Fibroblast of gingiva (primary cell): ENCODE data around the gene ZFP62.
"Not testable (repeated sequence)": the region's sequence is repeated elsewhere in the genome, so short reads cannot be mapped to it uniquely, and the experiment has no call there.

Experiments
- DNase-seq: peaks from one replicate; pipeline ENCODE4 v3.0.0-alpha.2; 2011; ENCODE audit warnings: low read depth

ZFP62 gene

GRCh38 chr5:180830253-180831138 lies 30.6 kb downstream of the ZFP62 start:
- DNase-seq: peak; percentile 38

GRCh38 chr5:180829726-180830125 lies 31.4 kb downstream of the ZFP62 start:
- DNase-seq: no peak

- DNase-seq: not testable (repeated sequence)
These were observed 32.1 kb downstream of the ZFP62 start for GRCh38 chr5:180828756-180829531.

GRCh38 chr5:180827374-180827773 lies 33.7 kb downstream of the ZFP62 start:
- not testable (repeated sequence) for DNase-seq

DNA sequence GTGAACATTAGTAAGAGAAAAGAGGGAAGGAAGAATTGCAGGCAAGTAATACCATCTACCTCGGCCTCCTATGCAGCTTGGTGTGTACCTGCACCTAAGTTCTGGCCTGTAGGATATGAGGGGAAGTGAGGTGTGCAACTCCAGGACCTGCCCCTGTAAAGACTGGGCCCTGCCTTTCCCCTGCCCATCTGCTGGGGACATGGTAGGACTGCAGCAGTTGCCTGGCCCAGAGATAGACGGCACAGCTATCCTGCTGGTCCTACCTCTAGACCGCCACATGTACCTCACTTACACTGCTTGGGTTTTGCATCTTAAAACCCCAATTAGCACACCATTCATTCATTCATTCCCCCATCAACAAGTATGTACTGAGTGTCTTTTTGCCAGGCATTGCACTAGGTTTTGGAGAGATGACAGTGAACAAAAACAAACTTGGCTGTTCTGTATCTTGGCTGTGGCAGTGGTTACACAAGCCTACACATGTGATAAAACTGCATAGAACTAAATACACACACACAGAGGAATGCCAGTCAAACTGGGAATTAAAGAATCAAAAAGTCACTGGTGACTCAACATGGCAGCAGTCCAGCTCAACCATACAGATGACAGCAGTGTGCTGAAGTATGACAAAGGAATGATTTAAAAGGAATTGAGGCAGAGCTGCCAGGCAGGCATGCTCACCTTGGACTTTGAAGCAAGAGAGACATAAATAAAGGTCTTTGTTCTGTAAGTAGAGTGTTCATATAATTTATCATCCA lies 35.1 kb downstream of the ZFP62 start:
- peak; percentile 85 for DNase-seq

DNA sequence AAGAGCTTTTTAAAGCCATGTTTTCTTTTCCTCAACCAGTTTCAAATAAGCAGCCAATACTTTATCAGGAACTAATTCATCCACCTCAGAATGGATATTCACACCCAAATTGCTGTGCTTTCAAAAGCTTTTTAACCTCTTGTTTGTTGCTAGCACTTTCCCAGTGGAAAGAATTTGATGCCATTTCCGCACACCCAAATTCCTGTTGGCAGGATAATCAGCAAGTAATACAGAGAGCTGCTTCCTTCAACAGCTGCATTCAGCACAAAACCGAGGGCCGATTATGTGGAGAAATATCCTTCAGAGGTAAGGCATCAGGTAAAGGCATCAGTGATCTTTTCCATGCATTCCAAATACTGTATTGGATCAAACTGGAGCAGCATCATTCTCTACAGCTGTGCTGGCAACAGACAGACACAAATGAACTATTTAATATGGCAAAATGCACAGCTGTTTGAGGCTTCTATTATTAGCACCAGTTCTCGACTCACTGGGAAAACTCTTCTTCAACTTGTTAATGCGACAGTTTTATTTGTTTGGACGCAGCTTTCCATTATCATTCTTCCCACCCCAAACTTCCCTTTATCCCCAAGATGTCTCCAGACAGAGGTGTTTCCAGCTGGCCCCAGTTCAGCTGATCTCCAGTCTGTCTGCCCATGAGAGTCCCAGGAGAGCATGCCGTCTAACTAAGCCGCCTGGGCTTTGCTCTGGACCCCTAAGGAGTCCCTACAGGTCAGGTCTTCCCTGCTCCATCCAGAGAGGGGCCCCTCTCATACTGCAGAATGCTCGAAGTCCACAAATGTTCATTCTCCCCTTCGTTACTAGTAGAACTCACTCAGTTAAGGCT lies 36.2 kb downstream of the ZFP62 start:
- no peak for DNase-seq

DNA sequence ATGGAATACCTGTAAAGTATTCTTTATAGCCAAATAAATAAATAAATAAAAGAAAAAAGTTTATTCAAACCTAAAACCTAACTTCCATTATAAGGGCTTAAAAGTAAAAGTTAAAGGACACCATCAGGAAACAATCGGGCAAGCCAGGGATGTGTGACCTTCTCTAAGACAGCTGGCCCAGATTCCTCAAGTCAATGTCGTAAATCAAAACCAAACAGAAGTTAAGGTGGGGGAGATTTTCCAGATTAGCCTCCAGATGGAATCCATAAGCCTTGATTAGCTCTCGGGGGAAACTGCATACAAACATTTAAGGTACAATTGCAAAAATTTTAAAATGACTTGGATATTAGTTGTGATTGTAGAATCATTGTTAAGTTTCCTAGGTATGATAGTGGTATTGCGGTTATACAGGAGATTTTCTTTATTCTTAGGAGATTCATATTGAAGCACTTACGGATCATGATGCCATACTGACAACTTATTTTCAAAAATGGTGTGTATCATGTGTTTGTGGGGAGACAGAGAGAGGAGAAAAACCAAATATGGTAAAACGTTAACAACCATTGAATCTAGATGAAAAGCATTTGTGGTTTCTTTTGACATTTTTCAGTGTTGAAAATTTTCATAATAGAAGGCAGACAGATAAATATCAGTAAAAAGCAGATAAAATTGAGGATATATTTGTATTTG lies 37.0 kb downstream of the ZFP62 start:
- DNase-seq: peak; percentile 29

DNA sequence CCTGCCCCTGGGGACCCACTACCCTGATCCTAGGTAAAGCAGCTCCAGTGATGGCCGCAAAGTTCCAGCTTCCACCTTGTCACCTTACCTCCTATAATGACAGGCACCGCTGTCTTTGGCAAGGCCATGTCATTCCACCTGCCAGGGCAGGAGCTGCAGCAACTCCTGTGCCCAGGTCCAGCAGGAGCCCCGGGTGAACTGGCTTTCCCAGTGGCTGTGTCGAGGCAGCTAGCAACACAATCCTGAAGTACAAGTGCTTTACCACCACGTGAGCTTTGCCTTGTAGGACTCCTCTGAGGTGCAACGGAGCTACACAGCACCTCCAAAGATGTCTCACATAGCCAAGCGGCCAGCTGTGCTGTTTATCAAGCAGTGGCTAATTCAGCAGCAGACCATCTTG lies 37.7 kb downstream of the ZFP62 start:
- DNase-seq: no peak

DNA sequence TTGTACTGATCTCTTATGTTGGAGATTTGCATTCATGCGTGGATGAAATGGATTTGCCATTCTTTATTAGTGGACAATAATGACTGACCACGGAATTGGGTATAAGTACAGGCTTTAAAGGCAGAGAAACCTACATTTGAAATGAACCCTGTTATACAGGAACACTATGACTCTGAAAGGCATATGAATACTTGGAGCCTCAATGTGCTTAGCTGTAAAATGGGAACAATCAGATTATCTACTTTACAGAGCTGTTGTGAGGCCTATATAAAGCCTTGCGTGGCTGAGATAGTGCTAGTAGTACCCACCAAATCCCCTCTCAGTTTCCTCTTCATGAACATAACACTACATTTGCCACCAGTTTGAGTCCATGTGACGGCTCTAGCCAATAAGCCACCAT lies 39.5 kb downstream of the ZFP62 start:
- no peak for DNase-seq

- DNase-seq: peak; percentile 59
These were observed 40.2 kb downstream of the ZFP62 start for GRCh38 chr5:180820788-180821321.

- DNase-seq: no peak
These were observed 42.3 kb downstream of the ZFP62 start for GRCh38 chr5:180818677-180819341.

DNA sequence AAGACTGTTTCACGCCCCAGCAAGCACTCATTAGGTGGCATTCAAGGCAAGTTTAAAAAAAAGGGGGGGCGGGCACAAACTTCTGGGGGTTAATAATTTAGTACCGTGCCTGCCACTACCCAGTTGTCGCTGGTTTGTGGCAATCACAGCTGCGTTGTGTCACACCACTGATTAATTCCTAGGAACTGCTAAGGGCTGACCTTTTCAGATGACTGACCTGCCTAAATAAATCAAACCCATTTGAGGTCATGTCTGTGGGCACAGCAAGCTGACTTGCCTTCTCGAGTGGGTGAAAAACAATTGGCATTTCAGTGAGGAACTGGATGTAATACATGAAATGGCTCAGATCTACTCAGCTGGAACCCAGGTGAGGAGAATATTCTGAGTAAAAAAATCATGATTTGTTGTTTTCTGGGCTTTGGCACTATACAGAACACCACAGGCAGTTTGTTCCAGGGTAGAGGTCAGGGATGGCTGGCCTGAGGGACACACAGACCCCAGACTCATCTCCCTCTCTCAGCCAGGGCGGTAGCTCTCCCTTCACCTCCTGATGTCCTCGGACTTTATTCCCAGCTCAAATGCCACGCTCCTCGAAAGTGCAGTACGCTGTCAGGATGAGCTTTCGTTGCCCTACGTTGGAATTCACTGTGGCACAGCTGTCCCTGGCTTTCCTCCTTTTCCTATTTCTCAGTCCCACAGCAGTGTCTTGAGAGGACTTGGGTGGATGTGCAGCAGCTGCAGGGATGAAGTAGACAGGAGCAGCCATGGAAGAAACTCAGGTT lies 43.0 kb downstream of the ZFP62 start:
- DNase-seq: no peak

GRCh38 chr5:180816608-180817534 lies 44.2 kb downstream of the ZFP62 start:
- DNase-seq: no peak

DNA sequence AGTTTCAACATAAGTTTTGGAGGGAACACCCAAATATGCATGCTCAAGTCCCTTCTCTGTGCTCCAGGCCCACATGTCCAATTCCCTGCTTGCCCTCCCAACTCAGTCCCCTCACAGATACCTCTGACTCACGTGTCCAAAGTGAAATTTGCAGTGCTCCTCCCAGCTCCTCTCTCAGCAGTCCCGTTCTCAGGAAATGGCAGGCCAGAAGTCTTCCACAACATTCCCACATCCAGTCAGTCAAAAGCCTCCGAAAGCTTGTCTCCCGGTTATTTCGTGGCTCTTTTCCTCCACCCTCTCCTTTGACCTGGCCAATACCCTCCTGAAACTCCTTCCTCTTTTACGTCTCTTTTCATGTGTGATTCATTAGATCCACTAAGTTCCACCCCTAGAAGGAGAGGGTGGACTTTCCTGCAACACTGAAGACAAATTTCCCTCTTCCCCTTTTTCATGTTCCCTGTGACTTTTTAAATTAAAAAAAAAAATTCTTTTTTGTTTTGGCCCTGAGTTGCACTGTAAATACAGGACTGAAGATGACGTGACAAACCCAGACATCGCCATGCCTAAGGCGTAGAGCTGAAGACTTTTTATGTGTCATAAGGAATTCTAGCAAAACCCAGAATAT lies 45.7 kb downstream of the ZFP62 start:
- no peak for DNase-seq

- DNase-seq: no peak
These were observed 47.7 kb downstream of the ZFP62 start for GRCh38 chr5:180813420-180813819.

DNA sequence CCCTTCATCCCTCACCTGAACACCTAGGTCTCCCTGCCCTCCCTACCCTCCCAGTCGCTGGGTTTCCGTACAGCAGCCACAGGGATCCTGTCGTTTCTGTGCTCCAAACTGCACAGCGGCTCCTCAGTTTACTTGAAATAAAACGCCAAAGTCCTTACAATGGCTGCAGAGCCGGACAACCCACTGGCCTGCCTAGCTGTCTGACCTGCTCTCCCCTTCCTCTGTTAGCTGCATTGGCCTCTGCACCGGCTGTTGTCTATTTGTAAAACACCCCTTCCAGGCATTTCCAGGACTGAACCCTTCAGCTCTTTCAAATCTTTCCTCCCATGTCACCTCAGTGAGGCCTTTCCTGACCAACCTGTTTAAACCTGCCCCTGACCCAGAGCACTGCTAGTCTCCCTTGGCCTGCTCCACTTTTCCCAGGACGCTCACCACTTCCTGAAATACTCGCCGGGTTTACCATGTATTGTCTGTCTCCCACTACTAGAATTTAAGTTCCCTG lies 49.4 kb downstream of the ZFP62 start:
- DNase-seq: no peak

- no peak for DNase-seq
These were observed 50.0 kb downstream of the ZFP62 start for GRCh38 chr5:180810959-180811622.
